Left lung (tissue), 10 donors: ENCODE results near the gene AACS. TPM values are rescaled to one million over a fixed set of nuclear protein-coding genes. Genes with fewer than 3 reads are reported as not detected.

ENCODE experiments used
- ATAC-seq: fragments of 200-7000 bp; cut with Tn5 transposase; one replicate; pipeline ENCODE4 v1.9.1; 2020; ENCODE audit warnings: moderate library complexity
- DNase-seq, 4 donors: peaks; one replicate each; pipeline ENCODE4 v3.0.0-alpha.2; 2013 to 2020
- H3K27ac ChIP-seq, 2 donors: fragments of 200-600 bp; sonication (generic) in 1 of 2; one replicate each; pipeline versions ENCODE4 v1.5.0 to v1.8.0; 2020 to 2021
- H3K27me3 ChIP-seq, 2 donors: fragments of 200-600 bp; sonication (generic) in 1 of 2; one replicate each; pipeline versions ENCODE4 v1.5.0 to v1.8.0; 2020 to 2021
- H3K36me3 ChIP-seq, 2 donors: fragments of 200-600 bp; sonication (generic) in 1 of 2; one replicate each; pipeline versions ENCODE4 v1.5.0 to v1.8.0; 2020 to 2021
- H3K4me1 ChIP-seq, 2 donors: fragments of 200-600 bp; one replicate each; pipeline ENCODE4 v1.8.0; 2021
- H3K4me3 ChIP-seq, 2 donors: fragments of 200-600 bp; sonication (generic) in 1 of 2; one replicate each; pipeline versions ENCODE4 v1.5.0 to v1.8.0; 2020 to 2021; ENCODE audit warnings: mild to moderate bottlenecking in 1 of 2
- H3K9me3 ChIP-seq, 2 donors: fragments of 200-600 bp; sonication (generic) in 1 of 2; one replicate each; pipeline versions ENCODE4 v1.5.0 to v1.8.0; 2020 to 2021
- intact Hi-C, 2 donors: fragments of 100-400 bp; cut with DNase I; formaldehyde crosslinking; loops; one replicate each; pipeline versions ENCODE4 v1.11.2 to v1.14.2; 2022
- polyA plus RNA-seq, 6 donors: library from polyadenylated mRNA; unstranded; fragments of 120-200 nt; gene quantifications; one replicate each; pipeline ENCODE4 v1.2.1, GENCODE V29; 2013; ENCODE audit not compliant: insufficient read length in 6 of 6
- total RNA-seq, 2 donors: library from RNA; stranded (reverse); fragmentation: NEBNext Ultra II Directional; extraction: Animal tissue kit (Norgen Biotek cat#: 25700); gene quantifications; one replicate each; pipeline ENCODE4 v1.2.1, GENCODE V29; 2021
- TF ChIP-seq, protein P1 (sequence below), 2 donors: fragments of 200-600 bp; sonication (generic) in 1 of 2; IDR thresholded peaks; one replicate each; pipeline versions ENCODE4 v1.5.0 to v1.8.0; 2021; ENCODE audit warnings: antibody characterized with exemption in 2 of 2
- donor health status: DM: no; HTN: yes; CAD: no.
- donor health status: DM: no; HTN: no; CAD: no.

AACS gene
- total and polyA plus RNA-seq, 8 donors: 23.7 to 36.9 (median 27.2) TPM

DNA sequence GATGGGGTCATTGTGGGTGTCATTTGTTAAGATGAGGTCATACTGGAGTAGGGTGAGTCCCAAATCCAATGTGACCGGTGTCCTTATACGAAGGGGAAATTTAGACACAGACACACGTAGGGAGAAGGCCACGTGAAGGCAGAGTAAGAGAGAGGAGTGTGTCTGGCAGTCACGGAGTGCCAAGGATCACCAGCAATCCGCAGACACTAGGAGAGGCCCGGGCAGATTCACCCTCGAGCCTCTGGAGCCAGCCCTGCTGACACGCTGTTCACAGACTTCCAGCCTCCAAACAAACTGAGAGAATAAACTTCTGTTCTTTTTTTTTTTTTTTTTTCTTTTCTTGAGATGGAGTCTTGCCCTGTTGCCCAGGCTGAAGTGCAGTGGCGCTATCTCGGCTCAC is 46.9 kb upstream of the AACS start:
- Histone ChIP-seq H3K27ac (no peak overlapping the region), H3K27me3 (no peaks in the 10 kb centered on the region), H3K36me3 (peaks cover 0 to 37% of the 10 kb centered on the region in 2 donors), H3K4me1 (no peaks in the 10 kb centered on the region), H3K9me3 (no peaks in the 10 kb centered on the region), H3K4me3 (no peak overlapping the region)
- DNase-seq (no peak), ATAC-seq (no peak)
- TF ChIP-seq, protein P1, sequence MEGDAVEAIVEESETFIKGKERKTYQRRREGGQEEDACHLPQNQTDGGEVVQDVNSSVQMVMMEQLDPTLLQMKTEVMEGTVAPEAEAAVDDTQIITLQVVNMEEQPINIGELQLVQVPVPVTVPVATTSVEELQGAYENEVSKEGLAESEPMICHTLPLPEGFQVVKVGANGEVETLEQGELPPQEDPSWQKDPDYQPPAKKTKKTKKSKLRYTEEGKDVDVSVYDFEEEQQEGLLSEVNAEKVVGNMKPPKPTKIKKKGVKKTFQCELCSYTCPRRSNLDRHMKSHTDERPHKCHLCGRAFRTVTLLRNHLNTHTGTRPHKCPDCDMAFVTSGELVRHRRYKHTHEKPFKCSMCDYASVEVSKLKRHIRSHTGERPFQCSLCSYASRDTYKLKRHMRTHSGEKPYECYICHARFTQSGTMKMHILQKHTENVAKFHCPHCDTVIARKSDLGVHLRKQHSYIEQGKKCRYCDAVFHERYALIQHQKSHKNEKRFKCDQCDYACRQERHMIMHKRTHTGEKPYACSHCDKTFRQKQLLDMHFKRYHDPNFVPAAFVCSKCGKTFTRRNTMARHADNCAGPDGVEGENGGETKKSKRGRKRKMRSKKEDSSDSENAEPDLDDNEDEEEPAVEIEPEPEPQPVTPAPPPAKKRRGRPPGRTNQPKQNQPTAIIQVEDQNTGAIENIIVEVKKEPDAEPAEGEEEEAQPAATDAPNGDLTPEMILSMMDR (IDR thresholded peaks at IDR 0.05): no peak
- intact Hi-C loops: no loop called here

DNA sequence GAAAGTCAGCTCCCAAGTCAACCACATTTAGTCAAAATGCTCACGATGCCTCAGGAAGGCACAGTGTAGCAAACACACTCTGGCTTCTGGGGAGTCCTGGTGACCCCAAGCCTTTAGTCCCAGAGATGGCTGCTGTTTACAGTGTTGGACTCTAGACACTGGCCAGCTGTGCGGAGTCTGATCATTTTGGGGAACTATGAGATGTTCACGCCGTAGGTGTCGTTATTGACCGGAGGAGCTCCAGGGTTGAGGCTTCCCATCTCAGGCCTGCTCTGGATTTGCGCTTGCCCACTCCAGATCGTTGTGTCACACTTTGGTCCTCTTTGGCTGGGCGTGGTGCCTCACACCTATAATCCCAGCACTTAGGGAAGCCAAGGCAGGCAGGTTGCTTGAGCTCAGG is 44.1 kb upstream of the AACS start:
- Histone ChIP-seq H3K36me3 (peaks cover 0 to 21% of the 10 kb centered on the region in 2 donors), H3K9me3 (no peaks in the 10 kb centered on the region), H3K4me1 (no peaks in the 10 kb centered on the region), H3K4me3 (no peak overlapping the region), H3K27ac (no peak overlapping the region), H3K27me3 (no peaks in the 10 kb centered on the region)
- intact Hi-C loops: no loop called here
- no peak for DNase-seq
- no peak for ATAC-seq
- TF ChIP-seq, protein P1 (IDR thresholded peaks at IDR 0.05): no peak

DNA sequence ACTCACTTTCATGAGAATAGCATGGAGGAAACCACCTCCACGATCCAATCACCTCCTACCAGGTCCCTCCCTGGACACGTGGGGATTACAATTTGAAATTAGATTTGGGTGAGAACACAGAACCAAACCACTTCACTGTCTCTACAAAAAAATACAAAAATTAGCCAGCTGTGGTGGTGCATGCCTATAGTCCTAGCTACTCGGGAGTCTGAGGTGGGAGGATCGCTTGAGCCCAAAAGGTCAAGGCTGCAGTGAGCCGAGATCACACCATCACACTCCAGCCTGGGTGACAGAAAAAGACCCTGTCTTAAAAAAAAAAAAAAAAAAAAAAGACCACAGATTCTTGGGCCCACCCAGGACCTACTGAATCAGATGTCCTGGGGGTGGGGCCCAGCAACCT is 43.5 kb upstream of the AACS start:
- no peaks in the 10 kb centered on the region for H3K4me1 ChIP-seq
- no peaks in the 10 kb centered on the region for H3K9me3 ChIP-seq
- H3K4me3 ChIP-seq: no peak overlapping the region
- TF ChIP-seq, protein P1 (IDR thresholded peaks at IDR 0.05): no peak
- H3K27ac ChIP-seq: no peak overlapping the region
- ATAC-seq (no peak), DNase-seq (no peak)
- intact Hi-C loops: no loop called here
- no peaks in the 10 kb centered on the region for H3K27me3 ChIP-seq
- H3K36me3 ChIP-seq: peaks cover 0 to 24% of the 10 kb centered on the region in 2 donors

DNA sequence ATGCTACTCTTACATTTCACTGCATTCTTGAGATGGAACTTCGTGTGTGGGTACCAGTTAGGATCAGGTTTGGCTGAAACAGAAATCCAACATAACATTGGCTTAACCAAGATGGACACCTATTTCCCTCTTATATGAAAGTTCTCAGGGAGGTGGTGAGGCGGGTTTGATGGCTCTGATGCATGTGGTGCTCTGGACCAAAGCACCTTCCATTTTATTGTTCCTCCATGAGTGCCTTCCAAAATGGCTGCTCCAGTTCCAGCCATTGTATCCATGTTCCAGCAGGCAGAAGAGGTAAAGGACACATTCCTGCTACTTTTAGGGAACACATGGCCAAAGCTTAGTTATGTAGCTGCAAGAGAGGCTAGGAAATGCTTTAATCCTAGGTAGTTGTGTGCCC is 42.2 kb upstream of the AACS start:
- H3K27ac ChIP-seq: no peak overlapping the region
- TF ChIP-seq, protein P1 (IDR thresholded peaks at IDR 0.05): no peak
- no peak for DNase-seq
- no peaks in the 10 kb centered on the region for H3K4me1 ChIP-seq
- intact Hi-C loops: no loop called here
- ATAC-seq: no peak
- peaks cover 0 to 19% of the 10 kb centered on the region in 2 donors for H3K36me3 ChIP-seq
- H3K9me3 ChIP-seq: no peaks in the 10 kb centered on the region
- no peaks in the 10 kb centered on the region for H3K27me3 ChIP-seq
- H3K4me3 ChIP-seq: no peak overlapping the region

DNA sequence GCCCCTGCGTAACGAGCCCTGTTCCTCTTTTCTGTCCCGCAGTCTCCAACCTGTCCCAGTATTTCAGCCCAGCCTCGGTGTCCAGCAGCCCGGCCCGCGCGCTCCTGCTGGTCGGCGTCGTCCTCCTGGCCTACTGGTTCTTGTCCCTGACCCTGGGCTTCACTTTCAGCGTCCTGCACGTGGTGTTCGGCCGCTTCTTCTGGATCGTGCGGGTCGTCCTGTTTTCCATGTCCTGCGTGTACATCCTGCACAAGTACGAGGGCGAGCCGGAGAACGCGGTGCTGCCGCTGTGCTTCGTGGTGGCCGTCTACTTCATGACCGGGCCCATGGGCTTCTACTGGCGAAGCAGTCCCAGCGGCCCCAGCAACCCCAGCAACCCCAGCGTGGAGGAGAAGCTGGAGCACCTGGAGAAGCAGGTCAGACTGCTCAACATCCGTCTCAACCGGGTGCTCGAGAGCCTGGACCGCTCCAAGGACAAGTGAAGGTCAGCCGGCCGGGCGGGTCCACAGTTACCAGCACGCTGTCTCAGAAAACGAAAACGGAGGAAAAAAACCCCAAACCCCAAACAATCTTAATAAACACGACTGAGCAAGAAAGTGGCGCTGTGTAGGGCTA is 40.2 kb upstream of the AACS start:
- DNase-seq (no peak), ATAC-seq (no peak)
- H3K36me3 ChIP-seq: peaks cover 0 to 14% of the 10 kb centered on the region in 2 donors
- H3K27me3 ChIP-seq: no peaks in the 10 kb centered on the region
- TF ChIP-seq, protein P1 (IDR thresholded peaks at IDR 0.05): no peak
- no peak overlapping the region for H3K4me3 ChIP-seq
- H3K9me3 ChIP-seq: no peaks in the 10 kb centered on the region
- no peak overlapping the region for H3K27ac ChIP-seq
- H3K4me1 ChIP-seq: no peaks in the 10 kb centered on the region
- intact Hi-C loops: no loop called here
